Neural cell (in vitro differentiated cells): ENCODE results near the gene DIAPH1. TPM values are rescaled to one million over a fixed set of nuclear protein-coding genes. Genes with fewer than 3 reads are reported as not detected.

ENCODE experiments used
- H2AFZ ChIP-seq: fragments of 200-600, 300-800 bp; sonication (generic), shearing (Covaris generic); 2 replicates; pipeline ENCODE4 v1.6.0; 2014; ENCODE audit warnings: low read depth, mild to moderate bottlenecking, antibody characterized with exemption, low read length, moderate library complexity
- H3F3A ChIP-seq: fragments of 200-600 bp; shearing (Covaris generic); 2 replicates; pipeline ENCODE4 v1.6.1; 2016; ENCODE audit warnings: mild to moderate bottlenecking, moderate library complexity, mixed read lengths, antibody characterized with exemption, low read length; ENCODE audit not compliant: insufficient read depth, poor library complexity, severe bottlenecking
- H3K27ac ChIP-seq: fragments of 200-600, 300-800 bp; sonication (generic), shearing (Covaris generic); 2 replicates; pipeline ENCODE4 v1.5.1; 2014; ENCODE audit warnings: mild to moderate bottlenecking, low read length, moderate library complexity
- H3K27me3 ChIP-seq: fragments of 300-800, 200-600 bp; sonication (generic), shearing (Covaris generic); 2 replicates; pipeline ENCODE4 v1.6.0; 2014; ENCODE audit warnings: mild to moderate bottlenecking, low read depth, low read length, moderate library complexity; ENCODE audit not compliant: insufficient read depth
- H3K36me3 ChIP-seq: fragments of 300-800, 200-600 bp; sonication (generic), shearing (Covaris generic); 2 replicates; pipeline ENCODE4 v1.5.1; 2014; ENCODE audit warnings: mild to moderate bottlenecking, antibody characterized with exemption, low read length, moderate library complexity; ENCODE audit not compliant: insufficient read depth
- H3K4me2 ChIP-seq: fragments of 300-800, 200-600 bp; sonication (generic), shearing (Covaris generic); 2 replicates; pipeline ENCODE4 v1.6.0; 2014; ENCODE audit warnings: mild to moderate bottlenecking, low read length
- H3K4me3 ChIP-seq: fragments of 300-800, 200-600 bp; sonication (generic), shearing (Covaris generic); 2 replicates; pipeline ENCODE4 v1.5.1; 2014; ENCODE audit warnings: mild to moderate bottlenecking, low read length, moderate library complexity
- H3K79me2 ChIP-seq: fragments of 200-600 bp; shearing (Covaris generic); replicated peaks from 2 replicates; pipeline ENCODE4 v1.6.0; 2014; ENCODE audit warnings: mild to moderate bottlenecking, low read length, moderate library complexity; ENCODE audit not compliant: insufficient read depth
- H3K9ac ChIP-seq: fragments of 300-800, 200-600 bp; sonication (generic), shearing (Covaris generic); 2 replicates; pipeline ENCODE4 v1.6.1; 2016; ENCODE audit warnings: mild to moderate bottlenecking, low read length, mixed read lengths
- H3K9me2 ChIP-seq: fragments of 200-600 bp; shearing (Covaris generic); 2 replicates; pipeline ENCODE4 v1.6.1; 2016; ENCODE audit warnings: mild to moderate bottlenecking, low read length, mixed read lengths; ENCODE audit not compliant: insufficient read depth
- H3K9me3 ChIP-seq: fragments of 200-600, 300-800 bp; sonication (generic), shearing (Covaris generic); 2 replicates; pipeline ENCODE4 v1.6.1; 2016; ENCODE audit warnings: mild to moderate bottlenecking, mixed run types, low read length, moderate library complexity, mixed read lengths
- H4K20me1 ChIP-seq: fragments of 200-600 bp; shearing (Covaris generic); 2 replicates; pipeline ENCODE4 v1.6.1; 2016; ENCODE audit warnings: mild to moderate bottlenecking, mixed run types; ENCODE audit not compliant: insufficient read depth
- CTCF ChIP-seq: fragments of 450-650 bp; IDR thresholded peaks from 2 replicates; pipeline ENCODE4 v1.5.1; 2014; ENCODE audit warnings: antibody characterized with exemption, mild to moderate bottlenecking, moderate library complexity; ENCODE audit not compliant: poor library complexity, severe bottlenecking
- EP300 ChIP-seq: fragments of 450-650 bp; conservative IDR thresholded peaks from 2 replicates; pipeline ENCODE4 v1.6.1; 2014; ENCODE audit warnings: antibody characterized with exemption, mild to moderate bottlenecking, moderate library complexity; ENCODE audit not compliant: poor library complexity, severe bottlenecking
- EZH2 ChIP-seq: fragments of 200-600, 300-800 bp; shearing (Covaris generic), sonication (generic); IDR thresholded peaks from 2 replicates; pipeline ENCODE4 v1.6.1; 2014; ENCODE audit warnings: antibody characterized with exemption, low read length, borderline replicate concordance, mild to moderate bottlenecking; ENCODE audit not compliant: insufficient read depth, poor library complexity, severe bottlenecking
- MXI1 ChIP-seq: fragments of 450-650 bp; conservative IDR thresholded peaks from 2 replicates; pipeline ENCODE4 v1.6.1; 2014; ENCODE audit warnings: antibody characterized with exemption, mild to moderate bottlenecking; ENCODE audit not compliant: poor library complexity, severe bottlenecking
- POLR2AphosphoS5 ChIP-seq: IDR thresholded peaks from 2 replicates; pipeline ENCODE4 v1.6.1; 2012
- RAD21 ChIP-seq: fragments of 450-650 bp; conservative IDR thresholded peaks from 2 replicates; pipeline ENCODE4 v1.6.1; 2014; ENCODE audit warnings: antibody characterized with exemption, mild to moderate bottlenecking, moderate library complexity
- SMC3 ChIP-seq: fragments of 450-650 bp; conservative IDR thresholded peaks from 2 replicates; pipeline ENCODE4 v1.6.1; 2014; ENCODE audit warnings: antibody characterized with exemption, mild to moderate bottlenecking, moderate library complexity; ENCODE audit not compliant: poor library complexity
- TAF1 ChIP-seq: IDR thresholded peaks from 2 replicates; pipeline ENCODE4 v1.6.1; 2012; ENCODE audit warnings: low read depth
- polyA plus RNA-seq: library from polyadenylated mRNA; depleted of rRNA; stranded (reverse); fragments of >200 nt; gene quantifications from 2 replicates; pipeline ENCODE4 v1.2.3, GENCODE V29; 2014
- TF ChIP-seq, protein P1 (sequence below): IDR thresholded peaks from 2 replicates; pipeline ENCODE4 v1.6.1; 2012; ENCODE audit warnings: borderline replicate concordance

The DIAPH1 gene
- polyA plus RNA-seq, 1 donor from 2014 or later = 21.9 TPM

- Histone ChIP-seq H3K9me2 (no peaks in the 10 kb centered on the region), H3K27ac (no peak overlapping the region), H4K20me1 (no peaks in the 10 kb centered on the region), H3K27me3 (no peaks in the 10 kb centered on the region), H3K9me3 (no peaks in the 10 kb centered on the region), H3K79me2 (no peaks in the 10 kb centered on the region), H3K4me2 (no peak overlapping the region), H3K4me3 (no peak overlapping the region), H2AFZ (no peak overlapping the region), H3K9ac (no peak overlapping the region), H3F3A (no peaks in the 10 kb centered on the region), H3K36me3 (peaks cover 9% of the 10 kb centered on the region)
- TF ChIP-seq TAF1 = no peak
- TF ChIP-seq MXI1 = no peak
- no peak for TF ChIP-seq SMC3
- TF ChIP-seq, protein P1, sequence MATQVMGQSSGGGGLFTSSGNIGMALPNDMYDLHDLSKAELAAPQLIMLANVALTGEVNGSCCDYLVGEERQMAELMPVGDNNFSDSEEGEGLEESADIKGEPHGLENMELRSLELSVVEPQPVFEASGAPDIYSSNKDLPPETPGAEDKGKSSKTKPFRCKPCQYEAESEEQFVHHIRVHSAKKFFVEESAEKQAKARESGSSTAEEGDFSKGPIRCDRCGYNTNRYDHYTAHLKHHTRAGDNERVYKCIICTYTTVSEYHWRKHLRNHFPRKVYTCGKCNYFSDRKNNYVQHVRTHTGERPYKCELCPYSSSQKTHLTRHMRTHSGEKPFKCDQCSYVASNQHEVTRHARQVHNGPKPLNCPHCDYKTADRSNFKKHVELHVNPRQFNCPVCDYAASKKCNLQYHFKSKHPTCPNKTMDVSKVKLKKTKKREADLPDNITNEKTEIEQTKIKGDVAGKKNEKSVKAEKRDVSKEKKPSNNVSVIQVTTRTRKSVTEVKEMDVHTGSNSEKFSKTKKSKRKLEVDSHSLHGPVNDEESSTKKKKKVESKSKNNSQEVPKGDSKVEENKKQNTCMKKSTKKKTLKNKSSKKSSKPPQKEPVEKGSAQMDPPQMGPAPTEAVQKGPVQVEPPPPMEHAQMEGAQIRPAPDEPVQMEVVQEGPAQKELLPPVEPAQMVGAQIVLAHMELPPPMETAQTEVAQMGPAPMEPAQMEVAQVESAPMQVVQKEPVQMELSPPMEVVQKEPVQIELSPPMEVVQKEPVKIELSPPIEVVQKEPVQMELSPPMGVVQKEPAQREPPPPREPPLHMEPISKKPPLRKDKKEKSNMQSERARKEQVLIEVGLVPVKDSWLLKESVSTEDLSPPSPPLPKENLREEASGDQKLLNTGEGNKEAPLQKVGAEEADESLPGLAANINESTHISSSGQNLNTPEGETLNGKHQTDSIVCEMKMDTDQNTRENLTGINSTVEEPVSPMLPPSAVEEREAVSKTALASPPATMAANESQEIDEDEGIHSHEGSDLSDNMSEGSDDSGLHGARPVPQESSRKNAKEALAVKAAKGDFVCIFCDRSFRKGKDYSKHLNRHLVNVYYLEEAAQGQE = no peak
- TF ChIP-seq EP300 = no peak
- TF ChIP-seq CTCF = no peak
- TF ChIP-seq POLR2AphosphoS5 = no peak
- no peak for TF ChIP-seq RAD21
Observed at GRCh38 chr5:141529873-141530272, 88.9 kb downstream of the DIAPH1 start.

DNA sequence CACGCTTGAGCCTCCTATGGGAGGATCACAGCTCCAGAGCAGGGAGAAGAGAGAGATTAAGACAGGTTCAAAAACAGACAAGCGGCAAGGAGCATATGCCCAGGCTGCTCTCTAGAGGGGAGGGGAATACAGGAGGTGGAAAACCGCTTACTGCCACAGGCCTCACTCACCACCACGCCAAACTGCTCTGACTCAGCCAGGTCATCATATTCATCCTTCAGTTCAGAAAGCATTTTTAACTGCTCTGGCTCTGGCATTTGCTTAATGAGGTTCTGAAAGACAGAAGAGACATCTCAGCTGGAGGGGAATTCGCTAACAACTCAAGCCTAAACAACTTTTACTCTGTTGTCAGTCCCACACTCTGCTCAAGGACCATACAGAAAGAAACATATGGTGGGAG is 89.8 kb downstream of the DIAPH1 start:
- Histone ChIP-seq H3K79me2 (no peaks in the 10 kb centered on the region), H4K20me1 (no peaks in the 10 kb centered on the region), H3K27ac (no peak overlapping the region), H3K4me3 (no peak overlapping the region), H3K9me2 (no peaks in the 10 kb centered on the region), H3K9ac (no peak overlapping the region), H3F3A (no peaks in the 10 kb centered on the region), H3K27me3 (no peaks in the 10 kb centered on the region), H3K36me3 (peaks cover 9% of the 10 kb centered on the region), H3K9me3 (no peaks in the 10 kb centered on the region), H2AFZ (no peak overlapping the region), H3K4me2 (no peak overlapping the region)
- TF ChIP-seq, protein P1 = no peak
- TF ChIP-seq SMC3 (no peak), CTCF (no peak), EP300 (no peak), POLR2AphosphoS5 (no peak), EZH2 (no peak), TAF1 (no peak), MXI1 (no peak), RAD21 (no peak)
